Trophoblast cell (in vitro differentiated cells and primary cell): ENCODE measurements around the gene CENPF.
"Not testable (repeated sequence)": the region's sequence is repeated elsewhere in the genome, so short reads cannot be mapped to it uniquely, and the experiment has no call there.

Experiments used
- DNase-seq, 2 donors: peaks; one replicate each; pipeline ENCODE4 v3.0.0-alpha.2; 2016
- H2AFZ ChIP-seq: 2 replicates; pipeline ENCODE4 v1.6.1; 2013; ENCODE audit warnings: low read length, moderate library complexity, mild to moderate bottlenecking; ENCODE audit not compliant: insufficient read depth, poor library complexity
- H2AK5ac ChIP-seq: 2 replicates; pipeline ENCODE4 v1.6.1; 2013; ENCODE audit warnings: mild to moderate bottlenecking, low read length
- H2BK120ac ChIP-seq: 2 replicates; pipeline ENCODE4 v1.6.1; 2013; ENCODE audit warnings: low read length, mild to moderate bottlenecking, moderate library complexity; ENCODE audit not compliant: insufficient read depth, poor library complexity
- H2BK12ac ChIP-seq: 2 replicates; pipeline ENCODE4 v1.6.1; 2013; ENCODE audit warnings: mild to moderate bottlenecking, low read length, moderate library complexity
- H2BK5ac ChIP-seq: 2 replicates; pipeline ENCODE4 v1.6.1; 2013; ENCODE audit warnings: low read length, low read depth, moderate library complexity, mild to moderate bottlenecking; ENCODE audit not compliant: poor library complexity
- H3K14ac ChIP-seq: 2 replicates; pipeline ENCODE4 v1.6.1; 2013; ENCODE audit warnings: mild to moderate bottlenecking, low read length
- H3K18ac ChIP-seq: 2 replicates; pipeline ENCODE4 v1.6.1; 2013; ENCODE audit warnings: mild to moderate bottlenecking, low read length
- H3K23ac ChIP-seq: 2 replicates; pipeline ENCODE4 v1.6.1; 2013; ENCODE audit warnings: low read length
- H3K27ac ChIP-seq: 2 replicates; pipeline ENCODE4 v1.5.1; 2013; ENCODE audit warnings: low read depth, mild to moderate bottlenecking, inconsistent platforms, low read length, moderate library complexity
- H3K27me3 ChIP-seq: 2 replicates; pipeline ENCODE4 v1.6.1; 2013; ENCODE audit warnings: inconsistent platforms, mild to moderate bottlenecking, low read length, moderate library complexity; ENCODE audit not compliant: insufficient read depth
- H3K36me3 ChIP-seq, 2 experiments: 1 replicate in 1 of 2; 2 replicates in 1 of 2; pipeline ENCODE4 v1.6.1; 2013; ENCODE audit warnings: low read length in 2 of 2, mild to moderate bottlenecking in 2 of 2, moderate library complexity in 1 of 2; ENCODE audit not compliant: insufficient read depth in 2 of 2, control insufficient read depth in 1 of 2
- H3K4ac ChIP-seq: 2 replicates; pipeline ENCODE4 v1.6.1; 2013; ENCODE audit warnings: low read depth, mild to moderate bottlenecking, low read length, moderate library complexity
- H3K4me1 ChIP-seq, 2 experiments: 1 replicate in 1 of 2; 2 replicates in 1 of 2; pipeline ENCODE4 v1.6.1; 2013; ENCODE audit warnings: low read length in 2 of 2, mild to moderate bottlenecking in 2 of 2, moderate library complexity in 1 of 2; ENCODE audit not compliant: insufficient read depth in 2 of 2, control insufficient read depth in 1 of 2
- H3K4me2 ChIP-seq: 2 replicates; pipeline ENCODE4 v1.6.1; 2013; ENCODE audit warnings: inconsistent platforms, mild to moderate bottlenecking, low read length, moderate library complexity
- H3K4me3 ChIP-seq: 2 replicates; pipeline ENCODE4 v1.5.1; 2013; ENCODE audit warnings: mild to moderate bottlenecking, low read depth, low read length, inconsistent platforms
- H3K79me1 ChIP-seq: one replicate; pipeline ENCODE4 v1.6.1; 2013; ENCODE audit warnings: low read length
- H3K79me2 ChIP-seq: 2 replicates; pipeline ENCODE4 v1.6.1; 2013; ENCODE audit warnings: low read length, mild to moderate bottlenecking; ENCODE audit not compliant: control insufficient read depth, insufficient read depth, poor library complexity
- H3K9ac ChIP-seq: 2 replicates; pipeline ENCODE4 v1.6.1; 2013; ENCODE audit warnings: mild to moderate bottlenecking, low read length
- H3K9me3 ChIP-seq: 2 replicates; pipeline ENCODE4 v1.6.1; 2013; ENCODE audit warnings: low read depth, mild to moderate bottlenecking, control low read depth, inconsistent platforms, low read length; ENCODE audit not compliant: insufficient read depth
- H4K12ac ChIP-seq: 2 replicates; pipeline ENCODE4 v1.6.1; 2013; ENCODE audit warnings: low read depth, mild to moderate bottlenecking, low read length, moderate library complexity
- H4K8ac ChIP-seq: 2 replicates; pipeline ENCODE4 v1.6.1; 2013; ENCODE audit warnings: low read depth, mild to moderate bottlenecking, low read length, moderate library complexity
- H4K91ac ChIP-seq: one replicate; pipeline ENCODE4 v1.6.1; 2013; ENCODE audit warnings: low read depth, mild to moderate bottlenecking, low read length, moderate library complexity
- WGBS: extraction: QIAGEN DNeasy Blood & Tissue Kit; methylation state at CpG from one replicate; pipeline ENCODE4 v1.1.7; 2013; ENCODE audit warnings: missing lambda C conversion rate; ENCODE audit not compliant: insufficient read length, insufficient coverage; ENCODE audit errors: extremely low coverage; 5-methylcytosine and 5-hydroxymethylcytosine counted together

CENPF gene

DNA sequence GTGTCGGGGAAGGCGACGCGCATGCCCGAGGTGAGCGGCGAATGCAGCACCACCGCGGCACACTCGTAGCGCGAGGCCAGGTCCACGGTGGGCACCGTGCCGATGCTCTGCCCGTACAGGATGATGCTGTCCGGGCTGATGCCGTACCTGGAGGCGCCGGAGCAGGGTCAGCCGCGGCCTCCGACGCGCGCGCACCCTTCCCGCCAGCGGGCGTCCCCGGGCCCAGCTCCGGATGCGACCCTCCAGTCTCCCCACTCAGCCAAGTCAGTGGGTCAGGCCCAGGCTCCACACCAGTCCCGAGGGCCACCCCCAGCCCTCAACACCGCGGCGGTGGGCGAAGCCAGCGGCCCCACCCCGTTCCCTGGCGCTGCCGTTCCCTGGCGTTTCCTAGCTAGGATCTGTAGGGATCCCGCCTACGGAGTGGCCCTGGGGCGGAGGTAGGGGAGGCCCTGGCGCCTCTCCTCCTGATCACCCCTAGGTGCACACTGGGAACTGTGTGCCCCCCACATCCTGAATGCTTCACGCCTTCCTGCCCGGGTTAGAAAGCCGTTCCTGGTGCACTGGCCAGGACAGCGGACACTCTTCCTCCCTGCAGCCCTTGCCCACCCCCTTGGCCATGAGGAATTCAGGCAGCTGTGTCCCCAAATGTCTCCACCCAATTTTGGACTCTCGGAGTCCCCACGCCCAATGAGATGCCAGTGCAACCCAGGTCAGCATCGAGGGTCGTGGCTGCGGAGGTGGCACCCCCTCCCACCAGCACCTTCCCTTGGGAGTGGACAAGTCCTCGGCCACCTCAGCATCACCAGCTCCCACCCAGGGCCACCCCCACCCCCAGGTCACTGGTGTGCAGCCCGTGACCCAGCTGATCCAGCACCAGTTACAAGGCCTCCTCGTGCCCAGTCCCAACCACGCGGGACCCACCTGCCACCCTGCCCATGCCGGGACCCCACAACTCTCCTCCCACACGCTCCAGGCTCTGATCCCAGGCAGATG is 3.2 kb downstream of the CENPF start:
- not testable (repeated sequence) for H3K9ac ChIP-seq

DNA sequence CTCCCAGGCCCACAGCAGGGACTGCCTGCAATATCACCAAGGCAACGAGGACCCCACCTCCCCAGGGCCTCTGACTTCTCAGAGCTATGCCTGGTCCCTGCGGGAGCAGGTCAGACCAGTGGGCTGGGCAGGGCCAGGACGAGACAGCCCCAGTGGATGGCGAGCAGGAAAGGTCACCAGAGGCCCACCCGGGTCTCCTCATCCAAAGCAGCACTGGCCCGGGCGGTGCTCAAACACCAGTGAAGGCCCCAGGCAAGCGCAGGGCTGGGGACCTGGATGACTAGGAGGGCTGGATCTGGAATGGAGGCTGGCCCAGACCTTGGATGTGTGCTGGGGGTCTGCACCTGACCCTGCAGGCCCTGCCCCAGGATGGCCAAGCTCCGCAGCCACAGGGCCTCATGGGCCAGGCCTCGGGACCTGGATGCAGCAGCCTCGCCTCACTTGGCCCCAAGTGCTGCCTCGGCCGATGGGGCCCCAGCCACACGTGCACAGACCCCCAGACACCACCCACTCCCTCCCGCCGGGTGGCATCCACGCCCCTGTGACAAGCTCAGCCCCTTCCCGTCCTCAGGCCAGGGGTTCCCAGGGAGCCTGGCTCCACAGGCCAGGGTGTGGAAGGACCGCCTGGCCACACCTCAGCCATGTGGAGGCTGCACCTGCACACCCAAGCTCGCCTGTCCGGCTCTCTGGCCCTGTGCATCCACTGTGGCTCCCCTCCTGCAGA is 4.7 kb downstream of the CENPF start:
- H4K12ac ChIP-seq, H3K4me3 ChIP-seq, H3K27me3 ChIP-seq, H2BK12ac ChIP-seq, H4K91ac ChIP-seq, H3K23ac ChIP-seq, H2BK120ac ChIP-seq, DNase-seq, H3K79me1 ChIP-seq, H3K14ac ChIP-seq, H2BK5ac ChIP-seq, H2AK5ac ChIP-seq, H3K4me1 ChIP-seq, H3K4me2 ChIP-seq, H3K27ac ChIP-seq, H3K18ac ChIP-seq, H2AFZ ChIP-seq, H3K9ac ChIP-seq, H3K9me3 ChIP-seq, H3K36me3 ChIP-seq, H4K8ac ChIP-seq: not testable (repeated sequence)
- H3K79me2 ChIP-seq: peaks cover 18% of the 10 kb centered on the region
- H3K4ac ChIP-seq: peak overlapping the region; percentile 59
- no CpG with 5 or more reads among the region's 21 CpGs for WGBS

More for the DNA sequence above, 3.2 kb downstream of the CENPF start:
- not testable (repeated sequence) for H3K14ac ChIP-seq, H2AFZ ChIP-seq, H3K36me3 ChIP-seq, H3K4me2 ChIP-seq, H3K27ac ChIP-seq, H4K12ac ChIP-seq, H3K27me3 ChIP-seq, H3K18ac ChIP-seq, H2BK120ac ChIP-seq, H3K4me3 ChIP-seq, H3K4me1 ChIP-seq, H4K8ac ChIP-seq, H2BK12ac ChIP-seq, H4K91ac ChIP-seq, H2AK5ac ChIP-seq, DNase-seq, H3K23ac ChIP-seq, H2BK5ac ChIP-seq, H3K79me1 ChIP-seq, H3K9me3 ChIP-seq
- WGBS: no CpG with 5 or more reads among the region's 63 CpGs
- Histone ChIP-seq H3K79me2 (peaks cover 18% of the 10 kb centered on the region), H3K4ac (peak overlapping the region; percentile 56)

DNA sequence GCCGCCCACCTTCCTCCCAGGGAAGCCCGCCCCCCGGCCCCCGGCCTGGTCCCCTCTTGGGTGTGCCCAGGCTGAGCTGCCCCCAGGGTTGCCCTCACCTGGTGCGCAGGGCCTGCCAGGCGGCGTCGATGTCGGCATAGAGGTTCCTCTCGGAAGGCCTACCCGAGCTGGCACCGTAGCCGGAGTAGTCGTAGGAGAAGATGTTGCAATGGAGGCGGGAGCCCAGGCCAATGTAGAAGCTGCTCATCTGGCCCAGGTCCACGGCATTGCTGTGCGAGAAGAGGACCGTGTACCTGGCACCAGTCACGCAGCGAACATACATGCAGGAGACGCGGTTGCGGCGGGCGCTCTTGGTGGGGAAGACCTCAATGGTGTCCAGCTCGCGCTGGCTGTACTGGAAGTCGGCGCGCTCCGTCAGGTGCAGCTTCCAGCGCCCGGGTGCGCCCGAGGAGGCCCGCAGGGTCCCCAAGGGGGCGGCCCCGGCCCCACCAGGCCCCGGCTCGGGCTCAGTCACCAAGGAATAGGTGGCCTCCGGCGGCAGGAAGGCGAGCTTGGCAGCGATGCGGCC is 5.3 kb downstream of the CENPF start:
- H2BK120ac ChIP-seq, H2AK5ac ChIP-seq, H3K4me2 ChIP-seq, H3K23ac ChIP-seq, H2BK5ac ChIP-seq, H3K9me3 ChIP-seq, H3K14ac ChIP-seq, H2AFZ ChIP-seq, H4K8ac ChIP-seq, H3K9ac ChIP-seq, DNase-seq, H3K27ac ChIP-seq, H3K4me3 ChIP-seq, H4K12ac ChIP-seq, H3K36me3 ChIP-seq, H3K27me3 ChIP-seq, H2BK12ac ChIP-seq, H3K79me1 ChIP-seq, H4K91ac ChIP-seq, H3K4me1 ChIP-seq: not testable (repeated sequence)
- Histone ChIP-seq H3K18ac (peak overlapping the region; percentile 58), H3K79me2 (peaks cover 18% of the 10 kb centered on the region), H3K4ac (peak overlapping the region; percentile 81)
- WGBS: no CpG with 5 or more reads among the region's 45 CpGs

DNA sequence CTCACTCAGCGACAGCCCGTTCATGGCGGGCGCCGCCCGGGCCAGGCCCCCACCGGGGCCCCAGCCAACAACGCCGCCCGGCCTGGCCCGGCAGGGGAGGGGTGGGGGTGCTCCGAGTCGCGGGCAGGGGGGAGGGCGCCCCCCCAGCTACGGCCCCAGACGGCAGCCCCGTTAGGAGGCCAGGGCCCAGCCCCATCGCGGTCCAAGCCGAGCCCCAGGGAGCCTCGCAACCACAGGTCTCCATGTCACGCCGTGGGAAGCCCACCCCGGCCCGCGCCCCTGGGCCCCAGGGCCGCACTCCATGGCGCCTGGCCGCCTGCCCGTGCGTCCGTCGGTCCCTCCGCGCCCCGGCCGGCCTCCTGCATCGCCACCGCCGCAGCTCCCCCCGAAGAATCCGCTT is 5.8 kb downstream of the CENPF start:
- H2BK5ac ChIP-seq, H3K23ac ChIP-seq, H3K9me3 ChIP-seq, H2AFZ ChIP-seq, H3K9ac ChIP-seq, H4K12ac ChIP-seq, H2BK120ac ChIP-seq, H3K4me1 ChIP-seq, H3K4me3 ChIP-seq, H4K91ac ChIP-seq, H2BK12ac ChIP-seq, H4K8ac ChIP-seq, H3K79me1 ChIP-seq, H2AK5ac ChIP-seq, H3K18ac ChIP-seq, H3K4me2 ChIP-seq, DNase-seq, H3K27me3 ChIP-seq, H3K36me3 ChIP-seq, H3K14ac ChIP-seq, H3K27ac ChIP-seq: not testable (repeated sequence)
- H3K79me2 ChIP-seq: peaks cover 15% of the 10 kb centered on the region
- WGBS: no CpG with 5 or more reads among the region's 43 CpGs
- H3K4ac ChIP-seq: peak overlapping the region; percentile 10
